ENCODE results near the gene NAPG. TPM values are rescaled to one million over a fixed set of nuclear protein-coding genes. Genes with fewer than 3 reads are reported as not detected.

The NAPG gene
- total RNA-seq, 4 donors from 2014 or later = 27.1 to 34.7 (median 31.0) TPM

DNA sequence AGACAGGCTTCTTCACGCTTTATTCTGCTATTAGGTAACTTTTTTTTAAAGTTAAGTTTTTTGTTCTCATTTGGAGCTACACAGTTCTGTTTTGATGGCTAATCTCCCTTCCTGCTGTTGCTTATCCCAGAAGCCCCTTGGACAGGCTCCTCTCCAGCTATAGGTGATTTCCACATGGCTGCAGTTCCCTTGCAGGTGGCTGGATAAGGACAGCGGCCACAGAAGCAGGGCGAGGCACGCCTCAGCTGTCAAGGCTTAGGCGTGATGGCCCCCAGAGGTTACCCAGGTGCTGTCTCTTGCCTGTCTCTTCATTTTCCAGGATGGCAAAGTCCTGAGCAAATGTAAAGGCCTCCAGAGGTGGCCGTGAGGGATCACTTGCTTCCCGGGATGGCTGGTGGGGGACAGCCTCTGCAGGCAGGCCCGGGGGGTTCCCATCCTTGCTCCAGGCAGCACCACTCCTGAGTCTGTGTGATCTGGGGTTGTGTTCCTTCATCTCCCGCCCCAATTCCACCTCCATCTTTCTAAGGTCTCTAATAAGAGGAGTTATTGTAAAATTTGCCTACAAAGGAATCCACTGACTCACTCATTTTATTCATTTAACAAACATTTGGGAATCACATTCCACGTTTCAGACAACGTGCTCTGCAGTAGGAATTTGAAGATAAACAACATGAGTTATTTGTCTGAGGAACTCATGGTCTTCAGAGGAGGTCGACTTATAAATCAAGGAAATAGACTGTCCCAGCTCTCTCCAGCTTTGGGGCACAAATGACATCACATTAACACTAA lies 53.4 kb downstream of the NAPG start:
- Histone ChIP-seq H3K4me3 (no peak overlapping the region), H3K27me3 (no peaks in the 10 kb centered on the region), H3K27ac (no peak overlapping the region), H3K9me3 (no peaks in the 10 kb centered on the region), H3K4me1 (peaks cover 0 to 15% (median 0%) of the 10 kb centered on the region in 3 donors), H3K36me3 (no peaks in the 10 kb centered on the region)
- 68 to 76% methylated on average over 9 to 12 of the region's 12 CpGs for WGBS, 2 donors
- intact Hi-C loops (cut with DNase I) = no loop called here
- no peak for DNase-seq
- no peak for TF ChIP-seq POLR2A (IDR thresholded peaks at IDR 0.05)
- TF ChIP-seq, protein P1, sequence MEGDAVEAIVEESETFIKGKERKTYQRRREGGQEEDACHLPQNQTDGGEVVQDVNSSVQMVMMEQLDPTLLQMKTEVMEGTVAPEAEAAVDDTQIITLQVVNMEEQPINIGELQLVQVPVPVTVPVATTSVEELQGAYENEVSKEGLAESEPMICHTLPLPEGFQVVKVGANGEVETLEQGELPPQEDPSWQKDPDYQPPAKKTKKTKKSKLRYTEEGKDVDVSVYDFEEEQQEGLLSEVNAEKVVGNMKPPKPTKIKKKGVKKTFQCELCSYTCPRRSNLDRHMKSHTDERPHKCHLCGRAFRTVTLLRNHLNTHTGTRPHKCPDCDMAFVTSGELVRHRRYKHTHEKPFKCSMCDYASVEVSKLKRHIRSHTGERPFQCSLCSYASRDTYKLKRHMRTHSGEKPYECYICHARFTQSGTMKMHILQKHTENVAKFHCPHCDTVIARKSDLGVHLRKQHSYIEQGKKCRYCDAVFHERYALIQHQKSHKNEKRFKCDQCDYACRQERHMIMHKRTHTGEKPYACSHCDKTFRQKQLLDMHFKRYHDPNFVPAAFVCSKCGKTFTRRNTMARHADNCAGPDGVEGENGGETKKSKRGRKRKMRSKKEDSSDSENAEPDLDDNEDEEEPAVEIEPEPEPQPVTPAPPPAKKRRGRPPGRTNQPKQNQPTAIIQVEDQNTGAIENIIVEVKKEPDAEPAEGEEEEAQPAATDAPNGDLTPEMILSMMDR (IDR thresholded peaks at IDR 0.05) = no peak

DNA sequence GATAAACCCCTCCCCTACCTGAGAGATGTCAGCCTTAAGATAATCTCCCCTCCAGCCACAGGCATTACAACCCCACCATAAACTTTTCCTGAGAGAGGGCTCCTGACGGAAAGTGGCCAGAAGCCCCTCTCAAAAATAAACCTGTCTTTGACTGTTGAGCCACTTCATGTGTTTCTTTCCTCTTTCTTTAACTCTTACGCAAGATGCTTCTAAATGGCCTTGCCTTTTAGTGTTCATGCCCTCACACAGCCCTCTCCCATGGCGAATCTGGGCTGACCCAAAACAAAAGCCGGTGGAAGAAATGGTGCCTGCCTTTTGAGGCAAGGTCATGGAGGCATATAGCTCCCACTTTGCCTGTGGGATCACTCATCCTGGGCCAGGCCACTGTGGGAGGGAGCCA lies 54.4 kb downstream of the NAPG start:
- H3K4me1 ChIP-seq = peaks cover 0 to 15% (median 0%) of the 10 kb centered on the region in 3 donors
- no peaks in the 10 kb centered on the region for H3K36me3 ChIP-seq
- H3K27me3 ChIP-seq = no peaks in the 10 kb centered on the region
- 94 to 97% methylated on average over 4 of the region's 4 CpGs for WGBS, 2 donors
- H3K9me3 ChIP-seq = no peaks in the 10 kb centered on the region
- intact Hi-C loops (cut with DNase I) = no loop called here
- no peak overlapping the region for H3K27ac ChIP-seq
- H3K4me3 ChIP-seq = no peak overlapping the region
- no peak for DNase-seq
- no peak for TF ChIP-seq POLR2A (IDR thresholded peaks at IDR 0.05)
- TF ChIP-seq, protein P1 (IDR thresholded peaks at IDR 0.05) = no peak

DNA sequence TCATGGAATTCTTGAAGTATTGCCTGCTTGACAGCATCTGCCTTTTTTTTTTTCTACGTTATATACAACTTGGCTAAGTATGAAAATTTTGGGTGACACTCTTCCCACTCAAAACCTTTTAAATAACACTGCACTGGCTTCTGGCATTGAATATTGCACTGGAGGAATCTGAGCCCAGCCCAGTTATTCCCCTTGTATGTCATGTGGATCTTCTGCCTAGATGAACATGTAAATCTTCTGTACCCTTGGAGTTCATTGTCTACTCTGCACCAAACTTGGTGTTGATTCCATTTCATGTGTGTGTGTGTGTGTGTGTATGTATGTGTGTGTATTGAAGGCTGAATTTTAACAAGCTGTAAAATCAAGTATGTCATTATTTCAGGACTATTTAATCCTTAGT lies 59.4 kb downstream of the NAPG start:
- H3K4me3 ChIP-seq = no peak overlapping the region
- no peak for TF ChIP-seq POLR2A (IDR thresholded peaks at IDR 0.05)
- TF ChIP-seq, protein P1 (IDR thresholded peaks at IDR 0.05) = no peak
- WGBS, 2 donors = 59 to 63% methylated on average over 1 of the region's 1 CpG
- no peak overlapping the region for H3K27ac ChIP-seq
- no peaks in the 10 kb centered on the region for H3K36me3 ChIP-seq
- no peaks in the 10 kb centered on the region for H3K27me3 ChIP-seq
- DNase-seq = no peak
- intact Hi-C loops (cut with DNase I) = no loop called here
- H3K4me1 ChIP-seq = no peaks in the 10 kb centered on the region
- no peaks in the 10 kb centered on the region for H3K9me3 ChIP-seq

DNA sequence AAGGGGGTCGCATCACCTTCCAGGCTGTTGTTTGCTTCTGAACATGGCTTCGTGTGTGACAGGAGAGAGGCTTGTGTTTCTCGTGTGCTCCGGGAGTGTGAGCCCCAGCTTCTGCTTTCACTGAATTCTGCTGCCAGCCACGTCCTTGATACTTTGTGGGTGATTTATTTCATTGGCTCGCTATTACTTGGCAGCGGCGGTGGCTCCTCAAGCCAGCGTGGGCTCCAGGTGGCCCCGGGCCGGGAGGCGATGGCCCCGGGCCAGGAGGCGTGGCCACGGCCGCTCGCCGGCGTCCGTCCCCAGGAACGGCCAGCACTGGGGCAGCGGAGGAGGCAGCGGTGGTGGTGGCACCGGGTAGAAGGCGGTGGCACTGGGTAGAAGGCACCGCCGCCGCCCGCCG lies 63.1 kb downstream of the NAPG start:
- no peak overlapping the region for H3K4me3 ChIP-seq
- H3K9me3 ChIP-seq = no peaks in the 10 kb centered on the region
- TF ChIP-seq POLR2A (IDR thresholded peaks at IDR 0.05) = no peak
- TF ChIP-seq, protein P1 (IDR thresholded peaks at IDR 0.05) = no peak
- intact Hi-C loops (cut with DNase I) = no loop called here
- H3K27ac ChIP-seq = no peak overlapping the region
- H3K4me1 ChIP-seq = no peaks in the 10 kb centered on the region
- no peaks in the 10 kb centered on the region for H3K36me3 ChIP-seq
- no peak for DNase-seq
- H3K27me3 ChIP-seq = no peaks in the 10 kb centered on the region
- 80 to 94% methylated on average over 9 to 11 of the region's 30 CpGs for WGBS, 2 donors

DNA sequence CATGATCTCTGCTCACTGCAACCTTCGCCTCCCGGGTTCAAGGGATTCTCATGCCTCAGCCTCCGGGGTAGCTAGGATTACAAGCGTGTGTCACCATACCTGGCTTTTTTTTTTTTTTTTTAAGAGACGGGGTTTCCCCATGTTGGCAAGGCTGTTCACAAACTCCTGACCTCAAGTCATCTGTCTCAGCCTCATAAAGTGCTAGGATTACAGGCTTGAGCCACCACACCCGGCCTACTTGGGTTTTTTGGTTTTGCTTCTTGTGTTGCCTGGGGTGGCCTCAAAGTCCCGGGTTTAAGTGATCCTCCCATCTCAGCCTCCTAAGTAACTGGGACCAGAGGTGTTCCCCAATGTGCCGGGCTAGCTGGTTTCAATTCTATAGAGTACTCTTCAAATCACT lies 64.6 kb downstream of the NAPG start:
- Histone ChIP-seq H3K36me3 (no peaks in the 10 kb centered on the region), H3K4me1 (no peaks in the 10 kb centered on the region), H3K9me3 (no peaks in the 10 kb centered on the region), H3K4me3 (no peak overlapping the region), H3K27me3 (no peaks in the 10 kb centered on the region), H3K27ac (no peak overlapping the region)
- no peak for DNase-seq
- 60 to 67% methylated on average over 8 of the region's 8 CpGs for WGBS, 2 donors
- intact Hi-C loops (cut with DNase I) = no loop called here
- TF ChIP-seq POLR2A (IDR thresholded peaks at IDR 0.05) = no peak
